LoVo (cell line): ENCODE results near the gene CD300LB.
"Not testable (repeated sequence)": the region's sequence is repeated elsewhere in the genome, so short reads cannot be mapped to it uniquely, and the experiment has no call there.

ENCODE experiments used
- DNase-seq: peaks from one replicate; pipeline ENCODE4 v3.0.0-alpha.2; 2016; ENCODE audit warnings: low spot score

CD300LB gene

GRCh38 chr17:74531231-74531761 is at the start of gene CD300LB:
CD300LB (minus strand) TSS chr17:74531475; CDS start chr17:74531350, 125 bp downstream.
- DNase-seq, result no peak

- DNase-seq, result no peak
These were observed 48.6 kb upstream of the CD300LB start for GRCh38 chr17:74579900-74580299.

GRCh38 chr17:74578979-74579378 is 47.7 kb upstream of the CD300LB start:
- no peak for DNase-seq

GRCh38 chr17:74574489-74575142 is 43.3 kb upstream of the CD300LB start:
- no peak for DNase-seq

GRCh38 chr17:74573635-74574034 is 42.4 kb upstream of the CD300LB start:
- DNase-seq, result not testable (repeated sequence)

- no peak for DNase-seq
These were observed 41.9 kb upstream of the CD300LB start for GRCh38 chr17:74573169-74573568.

- no peak for DNase-seq
These were observed 40.5 kb upstream of the CD300LB start for GRCh38 chr17:74571621-74572270.

GRCh38 chr17:74569020-74570003 is 38.0 kb upstream of the CD300LB start:
- DNase-seq, result peak; percentile 45

GRCh38 chr17:74568106-74568873 is 37.0 kb upstream of the CD300LB start:
- no peak for DNase-seq

- no peak for DNase-seq
These were observed 36.1 kb upstream of the CD300LB start, which contains the start of gene CD300H for GRCh38 chr17:74567397-74567796. CD300H (minus strand) TSS chr17:74567509.

- DNase-seq, result peak; percentile 38
These were observed 35.0 kb upstream of the CD300LB start for GRCh38 chr17:74566132-74566753.

GRCh38 chr17:74565126-74565525 is 33.9 kb upstream of the CD300LB start:
- DNase-seq, result no peak

GRCh38 chr17:74563358-74563757 is 32.1 kb upstream of the CD300LB start:
- DNase-seq, result no peak

GRCh38 chr17:74561586-74561985 is 30.3 kb upstream of the CD300LB start:
- DNase-seq, result no peak

- no peak for DNase-seq
These were observed 27.7 kb upstream of the CD300LB start for GRCh38 chr17:74558882-74559519.

- not testable (repeated sequence) for DNase-seq
These were observed 27.1 kb upstream of the CD300LB start for GRCh38 chr17:74558402-74558801.

GRCh38 chr17:74555427-74555940 is 24.2 kb upstream of the CD300LB start:
- DNase-seq, result no peak

GRCh38 chr17:74554909-74555308 is 23.6 kb upstream of the CD300LB start:
- DNase-seq, result no peak

GRCh38 chr17:74552037-74552436 is 20.8 kb upstream of the CD300LB start:
- no peak for DNase-seq

GRCh38 chr17:74550602-74551001 is 19.3 kb upstream of the CD300LB start:
- no peak for DNase-seq
